ENCODE measurements around the gene ANGEL1.

- TF ChIP-seq CTCF (IDR thresholded peaks at IDR 0.05; ENCODE audit: insufficient read depth, low read length) (no peak), POLR2AphosphoS5 (IDR thresholded peaks at IDR 0.05; ENCODE audit: low read depth) (no peak), GABPA (IDR thresholded peaks at IDR 0.05; ENCODE audit: low read depth) (no peak)
Measured at GRCh38 chr14:76769636-76770292, 42.9 kb downstream of the ANGEL1 start.
